H9 (cell line): ENCODE data around the gene ATP6V1B1. TPM values are rescaled to one million over a fixed set of nuclear protein-coding genes. Genes with fewer than 3 reads are reported as not detected.
A peak's percentile ranks its signal among the peaks of the same experiment; 100 is the strongest.

Source experiments
- DNase-seq: peaks from one replicate; pipeline ENCODE4 v3.0.0-alpha.2; 2017
- H2AFZ ChIP-seq: one replicate; pipeline ENCODE4 v1.6.1; 2013; ENCODE audit warnings: mild to moderate bottlenecking, low read length, control low read depth, moderate library complexity
- H2AK5ac ChIP-seq: 2 replicates; pipeline ENCODE4 v1.6.1; 2013; ENCODE audit warnings: low read length, control low read depth, mixed read lengths; ENCODE audit not compliant: insufficient read length
- H2BK120ac ChIP-seq: one replicate; pipeline ENCODE4 v1.6.1; 2013; ENCODE audit warnings: low read depth, mild to moderate bottlenecking, low read length, control low read depth, inconsistent platforms; ENCODE audit not compliant: poor library complexity, severe bottlenecking
- H2BK12ac ChIP-seq: 2 replicates; pipeline ENCODE4 v1.6.1; 2013; ENCODE audit warnings: low read length, control low read depth, mixed read lengths, low read depth; ENCODE audit not compliant: insufficient read length
- H2BK15ac ChIP-seq: 2 replicates; pipeline ENCODE4 v1.6.1; 2013; ENCODE audit warnings: low read depth, low read length, control low read depth
- H2BK20ac ChIP-seq: one replicate; pipeline ENCODE4 v1.6.1; 2013; ENCODE audit warnings: low read depth, mild to moderate bottlenecking, low read length, control low read depth, inconsistent platforms; ENCODE audit not compliant: poor library complexity, severe bottlenecking
- H2BK5ac ChIP-seq: 2 replicates; pipeline ENCODE4 v1.6.1; 2013; ENCODE audit warnings: low read length, control low read depth, mixed read lengths; ENCODE audit not compliant: insufficient read length
- H3K14ac ChIP-seq: 2 replicates; pipeline ENCODE4 v1.6.1; 2013; ENCODE audit warnings: low read length, control low read depth; ENCODE audit not compliant: insufficient read depth
- H3K18ac ChIP-seq: 2 replicates; pipeline ENCODE4 v1.6.1; 2013; ENCODE audit warnings: low read depth, mild to moderate bottlenecking, mixed read lengths, low read length, control low read depth; ENCODE audit not compliant: insufficient read length
- H3K23ac ChIP-seq: 2 replicates; pipeline ENCODE4 v1.6.1; 2013; ENCODE audit warnings: low read length, control low read depth, mixed read lengths, low read depth; ENCODE audit not compliant: insufficient read length
- H3K23me2 ChIP-seq: 2 replicates; pipeline ENCODE4 v1.6.1; 2013; ENCODE audit warnings: low read depth, mild to moderate bottlenecking, mixed read lengths, low read length, control low read depth; ENCODE audit not compliant: insufficient read length, poor library complexity, severe bottlenecking
- H3K27ac ChIP-seq: 2 replicates; pipeline ENCODE4 v1.5.1; 2013; ENCODE audit warnings: low read length, control low read depth, mixed read lengths, low read depth; ENCODE audit not compliant: insufficient read length
- H3K27me3 ChIP-seq: 2 replicates; pipeline ENCODE4 v1.6.1; 2013; ENCODE audit warnings: low read length, control low read depth, inconsistent platforms; ENCODE audit not compliant: insufficient read depth
- H3K4ac ChIP-seq: 2 replicates; pipeline ENCODE4 v1.6.1; 2013; ENCODE audit warnings: low read depth, mild to moderate bottlenecking, control low read depth, inconsistent platforms, low read length, moderate library complexity
- H3K4me1 ChIP-seq: 2 replicates; pipeline ENCODE4 v1.6.1; 2013; ENCODE audit warnings: low read length, control low read depth, inconsistent platforms; ENCODE audit not compliant: insufficient read depth
- H3K4me2 ChIP-seq: 2 replicates; pipeline ENCODE4 v1.6.1; 2013; ENCODE audit warnings: low read length, control low read depth, mixed read lengths; ENCODE audit not compliant: insufficient read length, insufficient read depth
- H3K56ac ChIP-seq: 2 replicates; pipeline ENCODE4 v1.6.1; 2013; ENCODE audit warnings: low read depth, mild to moderate bottlenecking, mixed read lengths, low read length, control low read depth; ENCODE audit not compliant: insufficient read length
- H3K79me1 ChIP-seq: 2 replicates; pipeline ENCODE4 v1.6.1; 2013; ENCODE audit warnings: low read depth, mild to moderate bottlenecking, moderate library complexity, low read length, control low read depth, inconsistent platforms; ENCODE audit not compliant: insufficient read depth, poor library complexity, severe bottlenecking
- H3K79me2 ChIP-seq: 2 replicates; pipeline ENCODE4 v1.6.1; 2013; ENCODE audit warnings: low read length, control low read depth, inconsistent platforms; ENCODE audit not compliant: insufficient read depth
- H3K9ac ChIP-seq: 2 replicates; pipeline ENCODE4 v1.6.1; 2013; ENCODE audit warnings: low read length, control low read depth, mixed read lengths; ENCODE audit not compliant: insufficient read length; ENCODE audit errors: extremely low read depth
- H3K9me3 ChIP-seq: one replicate; pipeline ENCODE4 v1.6.1; 2013; ENCODE audit warnings: low read depth, low read length, inconsistent platforms; ENCODE audit not compliant: control insufficient read depth
- H3T11ph ChIP-seq: one replicate; pipeline ENCODE4 v1.6.1; 2013; ENCODE audit warnings: mild to moderate bottlenecking, low read length, control low read depth, inconsistent platforms
- H4K20me1 ChIP-seq: one replicate; pipeline ENCODE4 v1.6.1; 2013; ENCODE audit not compliant: control insufficient read depth, insufficient read length, insufficient read depth
- H4K5ac ChIP-seq: 2 replicates; pipeline ENCODE4 v1.6.1; 2013; ENCODE audit warnings: low read depth, mild to moderate bottlenecking, mixed read lengths, low read length, control low read depth; ENCODE audit not compliant: insufficient read length
- H4K8ac ChIP-seq: replicated peaks from 2 replicates; pipeline ENCODE4 v1.6.1; 2013; ENCODE audit warnings: low read length, control low read depth, mixed read lengths, low read depth; ENCODE audit not compliant: insufficient read length
- H4K91ac ChIP-seq: 2 replicates; pipeline ENCODE4 v1.6.1; 2013; ENCODE audit warnings: low read depth, mild to moderate bottlenecking, moderate library complexity, mixed read lengths, low read length, control low read depth; ENCODE audit not compliant: insufficient read length
- H3K27ac Mint-ChIP-seq, 3 experiments: 2 replicates in 2 of 3; 3 replicates in 1 of 3; pipeline ENCODE4 v1.8.0; 2020 to 2021; ENCODE audit warnings: mixed read lengths in 3 of 3, mild to moderate bottlenecking in 1 of 3, moderate library complexity in 1 of 3
- H3K27me3 Mint-ChIP-seq: 2 replicates; pipeline ENCODE4 v1.8.0; 2021; ENCODE audit warnings: low read depth, mild to moderate bottlenecking, moderate library complexity, mixed read lengths
- H3K36me3 Mint-ChIP-seq, 3 experiments: 2 replicates in 2 of 3; 3 replicates in 1 of 3; pipeline ENCODE4 v1.8.0; 2020 to 2021; ENCODE audit warnings: low read depth in 3 of 3, mixed read lengths in 3 of 3; ENCODE audit not compliant: insufficient read depth in 1 of 3
- H3K4me1 Mint-ChIP-seq, 2 experiments: 2 replicates each; pipeline ENCODE4 v1.8.0; 2020; ENCODE audit warnings: mixed read lengths in 2 of 2
- H3K4me3 Mint-ChIP-seq, 2 experiments: 2 replicates in 1 of 2; 3 replicates in 1 of 2; pipeline ENCODE4 v1.8.0; 2020 to 2021; ENCODE audit warnings: mild to moderate bottlenecking in 2 of 2, mixed read lengths in 2 of 2, moderate library complexity in 1 of 2
- H3K9me3 Mint-ChIP-seq, 2 experiments: 2 replicates in 1 of 2; 3 replicates in 1 of 2; pipeline ENCODE4 v1.8.0; 2020; ENCODE audit warnings: mild to moderate bottlenecking in 2 of 2, mixed read lengths in 2 of 2, moderate library complexity in 1 of 2
- CTCF ChIP-seq: fragments of 200-600 bp; sonication (generic); conservative IDR thresholded peaks from 3 replicates; pipeline ENCODE4 v1.8.0; 2021; ENCODE audit warnings: antibody characterized with exemption, mild to moderate bottlenecking
- WGBS: extraction: QIAGEN DNeasy Blood & Tissue Kit; methylation state at CpG from one replicate; pipeline ENCODE4 v1.1.7; 2013; ENCODE audit warnings: missing lambda C conversion rate, low lambda C conversion rate, mixed read lengths; ENCODE audit not compliant: insufficient read length; ENCODE audit errors: extremely low coverage; 5-methylcytosine and 5-hydroxymethylcytosine counted together
- total RNA-seq: library from RNA; stranded (reverse); gene quantifications from 2 replicates; pipeline ENCODE4 v1.2.1, GENCODE V29; 2021

Gene ATP6V1B1
- total RNA-seq, 1 experiment from 2014 or later, result not detected

- Mint-ChIP-seq H3K27me3 (peaks cover 100% of the 10 kb centered on the region), H3K9me3 (peaks cover 2 to 9% of the 10 kb centered on the region in 2 experiments; a peak in 4 of 5 replicates), H3K4me1 (peaks cover 17 to 49% of the 10 kb centered on the region in 2 experiments), H3K27ac (no peak overlapping the region), H3K4me3 (peak overlapping the region in 1 of 2 experiments; percentile 60; a peak in 1 of 5 replicates), H3K36me3 (no peaks in the 10 kb centered on the region; a peak in 1 of 7 replicates)
- Histone ChIP-seq H3K23ac (no peak overlapping the region), H3K4me1 (0 out of 2 replicates have a peak, but pooled peaks cover 4% of the 10 kb centered on the region), H3K79me2 (no peaks in the 10 kb centered on the region), H2BK12ac (no peak overlapping the region), H3K9ac (no peak overlapping the region), H3K27me3 (peaks cover 96% of the 10 kb centered on the region), H2AFZ (no peak overlapping the region), H2BK120ac (no peak overlapping the region), H3K4ac (no peak overlapping the region), H3K14ac (no peak overlapping the region), H4K8ac (no peak overlapping the region), H2BK15ac (no peak overlapping the region), H4K5ac (no peak overlapping the region), H3K79me1 (no peaks in the 10 kb centered on the region), H4K20me1 (no peaks in the 10 kb centered on the region), H3K4me2 (no peak overlapping the region), H3K9me3 (no peaks in the 10 kb centered on the region), H3K23me2 (peaks cover 9% of the 10 kb centered on the region), H4K91ac (no peak overlapping the region), H2BK20ac (no peak overlapping the region), H3T11ph (no peak overlapping the region), H2BK5ac (no peak overlapping the region), H3K27ac (no peak overlapping the region), H2AK5ac (no peak overlapping the region), H3K56ac (no peak overlapping the region), H3K18ac (no peak overlapping the region)
- DNase-seq, result no peak
- WGBS, result no CpG with 5 or more reads among the region's 16 CpGs
- no peak for TF ChIP-seq CTCF
These were observed 38.9 kb upstream of the ATP6V1B1 start for GRCh38 chr2:70896765-70897202.
